ENCODE measurements around the gene GRK5.
"Not testable (repeated sequence)": the region's sequence is repeated elsewhere in the genome, so short reads cannot be mapped to it uniquely, and the experiment has no call there.

The GRK5 gene

DNA sequence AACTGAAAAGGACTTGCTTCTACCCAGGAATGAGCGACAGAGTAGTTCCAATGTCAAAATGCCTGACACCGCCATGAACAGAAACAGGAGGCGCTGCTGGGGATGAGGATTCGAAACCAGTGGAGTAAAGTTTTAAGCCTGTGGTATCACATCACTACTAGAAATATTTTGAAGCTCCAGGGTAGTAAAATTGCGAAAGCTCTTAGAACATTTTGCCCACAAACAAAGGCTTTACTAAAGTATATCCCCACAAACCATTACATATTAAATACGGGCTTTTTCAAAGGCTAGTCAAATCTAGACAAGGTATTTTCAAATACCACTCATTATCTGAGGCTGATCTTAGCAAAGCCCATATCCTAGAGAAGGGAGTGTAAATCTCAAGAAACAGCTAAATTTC, 31.2 kb upstream of the GRK5 start:
- H3K9ac ChIP-seq (ENCODE audit: low read length in 5 of 5) = peak overlapping the region in 1 of 5 donors; percentile 25
- H3K9me3 ChIP-seq (ENCODE audit: control insufficient read depth in 5 of 5, low read length in 5 of 5) = no peaks in the 10 kb centered on the region
- H3K27ac ChIP-seq (ENCODE audit: low read depth, low read length) = no peak overlapping the region
- peaks cover 3 to 32% (median 25%) of the 10 kb centered on the region in 5 donors for H3K4me1 ChIP-seq (ENCODE audit: control insufficient read depth in 5 of 5, insufficient read depth in 5 of 5, low read length in 5 of 5)
- H3K36me3 ChIP-seq (ENCODE audit: control insufficient read depth in 5 of 5, insufficient read depth in 5 of 5, low read length in 5 of 5) = peaks cover 13 to 42% (median 28%) of the 10 kb centered on the region in 5 donors
- no peaks in the 10 kb centered on the region for H3K27me3 ChIP-seq (ENCODE audit: control insufficient read depth in 5 of 5, insufficient read depth in 4 of 5, low read length in 5 of 5)
- no peak overlapping the region for H3K4me3 ChIP-seq (ENCODE audit: low read depth in 1 of 5, low read length in 5 of 5)

DNA sequence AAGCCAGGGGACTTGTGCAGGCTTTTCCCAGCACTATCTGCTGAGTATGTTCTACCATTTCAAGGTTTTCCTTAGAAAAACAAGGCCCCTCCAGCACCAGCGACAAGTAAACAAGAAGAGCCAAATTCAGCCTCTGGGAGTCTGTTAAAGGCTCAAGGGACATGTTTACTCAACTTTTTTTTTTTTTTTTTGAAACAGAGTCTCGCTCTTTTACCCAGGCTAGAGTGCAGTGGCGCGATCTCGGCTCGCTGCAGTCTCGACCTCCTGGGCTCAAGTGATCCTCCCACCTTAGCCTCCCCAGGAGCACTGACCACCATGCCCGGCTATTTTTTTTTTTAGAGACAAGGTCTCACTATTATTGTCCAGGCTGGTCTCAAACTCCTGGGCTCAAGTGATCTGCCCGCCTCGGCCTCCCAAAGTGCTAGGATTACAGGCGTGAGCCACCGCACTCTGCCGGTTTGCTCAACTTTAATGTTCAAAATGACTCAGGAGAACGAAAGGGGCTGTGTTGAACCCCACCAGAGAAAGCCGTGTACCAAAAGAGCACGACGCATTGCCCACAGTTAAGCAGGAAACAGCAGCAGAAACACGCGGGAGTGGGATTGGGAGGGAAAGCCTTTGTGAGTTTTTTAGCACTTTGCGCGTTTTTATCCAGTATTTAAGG, 29.5 kb upstream of the GRK5 start:
- Histone ChIP-seq H3K4me3 (ENCODE audit: low read depth in 1 of 5, low read length in 5 of 5) (peak overlapping the region; percentile 82 to 99 (median 98)), H3K4me1 (ENCODE audit: control insufficient read depth in 5 of 5, insufficient read depth in 5 of 5, low read length in 5 of 5) (peaks cover 3 to 27% (median 23%) of the 10 kb centered on the region in 5 donors), H3K36me3 (ENCODE audit: control insufficient read depth in 5 of 5, insufficient read depth in 5 of 5, low read length in 5 of 5) (peaks cover 5 to 27% (median 14%) of the 10 kb centered on the region in 5 donors), H3K27me3 (ENCODE audit: control insufficient read depth in 5 of 5, insufficient read depth in 4 of 5, low read length in 5 of 5) (no peaks in the 10 kb centered on the region), H3K9me3 (ENCODE audit: control insufficient read depth in 5 of 5, low read length in 5 of 5) (no peaks in the 10 kb centered on the region), H3K9ac (ENCODE audit: low read length in 5 of 5) (peak overlapping the region; percentile 52 to 87 (median 82)), H3K27ac (ENCODE audit: low read depth, low read length) (peak overlapping the region; percentile 47)

DNA sequence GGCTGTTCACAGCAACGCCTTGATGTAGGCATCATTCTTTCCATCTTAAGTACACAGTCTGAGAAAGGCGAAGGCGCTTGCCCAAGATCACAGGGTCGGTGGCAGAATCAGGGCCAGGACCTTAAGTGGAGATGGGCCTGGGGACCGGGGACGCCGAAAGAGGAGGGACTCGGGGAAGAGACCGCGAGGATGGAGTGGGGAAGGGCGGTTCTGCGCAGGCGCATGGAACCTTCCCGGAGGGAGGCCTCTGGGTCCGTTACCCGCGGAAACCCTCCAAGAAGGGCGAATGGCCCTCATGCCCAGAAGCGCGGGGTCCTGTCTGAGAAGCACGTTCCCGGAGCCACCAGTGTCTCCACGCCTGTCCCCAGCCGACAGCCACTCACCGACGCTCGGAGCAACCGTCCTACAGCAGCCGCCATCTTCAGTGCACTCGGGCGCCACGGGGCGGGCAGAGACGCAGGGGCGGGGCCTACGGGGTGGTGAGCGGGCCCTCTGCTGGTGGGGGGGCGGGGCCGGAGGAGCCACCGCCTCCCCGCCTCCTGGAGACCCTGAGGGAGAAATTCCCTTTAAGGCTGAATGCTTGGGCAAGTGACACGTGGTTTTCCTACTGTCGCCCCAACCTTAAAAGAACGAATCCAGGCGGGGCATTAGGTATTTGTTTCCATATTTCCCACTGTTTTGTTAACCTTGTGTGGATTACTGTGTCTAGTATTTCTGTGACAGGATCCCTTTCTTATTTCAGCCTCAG, 28.8 kb upstream of the GRK5 start, which contains the start of gene PRDX3:
PRDX3 (minus strand) TSS at position 441 of the 748 bp plus-strand sequence; CDS start at position 419, 22 bp downstream.
- H3K27ac ChIP-seq (ENCODE audit: low read depth, low read length) = peak within 1 kb of the TSS; percentile 47
- peaks cover 3 to 27% (median 23%) of the 10 kb centered on the region in 5 donors for H3K4me1 ChIP-seq (ENCODE audit: control insufficient read depth in 5 of 5, insufficient read depth in 5 of 5, low read length in 5 of 5)

DNA sequence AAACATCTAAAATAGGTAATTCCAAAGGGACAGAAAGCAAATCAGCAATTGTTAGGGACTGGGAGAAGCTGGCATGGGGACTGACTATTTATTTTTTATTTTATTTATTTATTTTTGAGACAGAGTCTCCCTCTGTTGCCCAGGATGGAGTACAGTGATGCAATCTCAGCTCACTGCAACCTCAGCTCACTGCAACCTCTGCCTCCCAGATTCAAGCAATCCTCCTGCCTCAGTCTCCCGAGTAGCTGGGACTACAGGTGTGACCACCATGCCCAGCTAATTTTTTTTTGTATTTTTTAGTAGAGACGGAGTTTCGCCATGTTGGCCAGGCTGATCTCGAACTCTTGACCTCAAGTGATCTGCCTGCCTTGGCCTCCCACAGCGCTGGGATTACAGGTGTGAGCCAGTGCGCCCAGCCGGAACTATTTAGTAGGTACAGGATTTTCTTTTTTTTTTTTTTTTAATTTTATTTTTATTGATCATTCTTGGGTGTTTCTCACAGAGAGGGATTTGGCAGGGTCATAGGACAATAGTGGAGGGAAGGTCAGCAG, 26.4 kb upstream of the GRK5 start:
- not testable (repeated sequence) for H3K27ac ChIP-seq (ENCODE audit: low read depth, low read length); H3K9ac ChIP-seq (ENCODE audit: low read length in 5 of 5); H3K36me3 ChIP-seq (ENCODE audit: control insufficient read depth in 5 of 5, insufficient read depth in 5 of 5, low read length in 5 of 5); H3K4me3 ChIP-seq (ENCODE audit: low read depth in 1 of 5, low read length in 5 of 5); H3K9me3 ChIP-seq (ENCODE audit: control insufficient read depth in 5 of 5, low read length in 5 of 5); H3K27me3 ChIP-seq (ENCODE audit: control insufficient read depth in 5 of 5, insufficient read depth in 4 of 5, low read length in 5 of 5)
- H3K4me1 ChIP-seq (ENCODE audit: control insufficient read depth in 5 of 5, insufficient read depth in 5 of 5, low read length in 5 of 5) = peaks cover 3 to 27% (median 23%) of the 10 kb centered on the region in 5 donors

More for the DNA sequence above, 28.8 kb upstream of the GRK5 start, which contains the start of gene PRDX3:
- peak within 1 kb of the TSS; percentile 82 to 99 (median 98) for H3K4me3 ChIP-seq (ENCODE audit: low read depth in 1 of 5, low read length in 5 of 5)
- peaks cover 5 to 26% (median 12%) of the 10 kb centered on the region in 5 donors for H3K36me3 ChIP-seq (ENCODE audit: control insufficient read depth in 5 of 5, insufficient read depth in 5 of 5, low read length in 5 of 5)
- no peaks in the 10 kb centered on the region for H3K9me3 ChIP-seq (ENCODE audit: control insufficient read depth in 5 of 5, low read length in 5 of 5)
- peak within 1 kb of the TSS; percentile 52 to 87 (median 82) for H3K9ac ChIP-seq (ENCODE audit: low read length in 5 of 5)
- no peaks in the 10 kb centered on the region for H3K27me3 ChIP-seq (ENCODE audit: control insufficient read depth in 5 of 5, insufficient read depth in 4 of 5, low read length in 5 of 5)

DNA sequence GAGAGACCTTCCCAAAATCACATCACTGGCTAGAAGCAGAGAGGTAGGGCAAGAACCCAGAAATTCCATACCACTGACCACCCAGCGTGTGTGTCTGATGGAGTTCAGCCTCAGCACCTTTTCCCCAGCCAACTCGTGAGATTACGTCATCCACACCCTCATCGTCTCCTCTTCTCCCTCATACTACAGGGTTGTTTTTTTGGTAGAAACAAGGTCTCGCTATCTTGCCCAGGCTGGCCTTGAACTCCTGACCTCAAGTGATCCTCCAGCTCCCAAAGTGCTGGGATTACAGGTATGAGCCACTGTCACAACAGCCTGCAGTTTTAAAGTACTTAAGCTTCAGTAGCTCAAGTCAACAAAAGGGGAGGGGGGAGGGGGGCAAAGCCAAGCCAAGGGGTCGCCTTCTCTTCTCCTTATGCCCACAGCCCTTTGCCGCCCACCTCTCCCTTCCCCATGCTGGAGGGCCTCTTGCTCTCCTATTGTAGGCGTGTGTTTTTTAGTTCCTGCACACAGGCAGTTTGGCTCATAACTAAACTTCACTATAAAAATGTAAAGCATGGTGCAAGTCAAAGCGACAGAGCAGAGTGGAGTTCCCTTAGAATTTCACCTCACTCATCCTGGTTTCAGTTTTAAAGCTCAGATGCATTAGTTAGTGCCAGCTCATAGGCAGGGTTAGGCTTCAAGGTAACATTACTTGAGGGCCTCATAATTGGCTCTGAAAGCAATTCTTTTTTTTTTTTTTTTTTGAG, 23.5 kb upstream of the GRK5 start:
- Histone ChIP-seq H3K4me3 (ENCODE audit: low read depth in 1 of 5, low read length in 5 of 5) (no peak overlapping the region), H3K9me3 (ENCODE audit: control insufficient read depth in 5 of 5, low read length in 5 of 5) (no peaks in the 10 kb centered on the region), H3K27me3 (ENCODE audit: control insufficient read depth in 5 of 5, insufficient read depth in 4 of 5, low read length in 5 of 5) (no peaks in the 10 kb centered on the region), H3K4me1 (ENCODE audit: control insufficient read depth in 5 of 5, insufficient read depth in 5 of 5, low read length in 5 of 5) (peaks cover 0 to 4% (median 4%) of the 10 kb centered on the region in 5 donors), H3K36me3 (ENCODE audit: control insufficient read depth in 5 of 5, insufficient read depth in 5 of 5, low read length in 5 of 5) (no peaks in the 10 kb centered on the region), H3K9ac (ENCODE audit: low read length in 5 of 5) (no peak overlapping the region), H3K27ac (ENCODE audit: low read depth, low read length) (no peak overlapping the region)

DNA sequence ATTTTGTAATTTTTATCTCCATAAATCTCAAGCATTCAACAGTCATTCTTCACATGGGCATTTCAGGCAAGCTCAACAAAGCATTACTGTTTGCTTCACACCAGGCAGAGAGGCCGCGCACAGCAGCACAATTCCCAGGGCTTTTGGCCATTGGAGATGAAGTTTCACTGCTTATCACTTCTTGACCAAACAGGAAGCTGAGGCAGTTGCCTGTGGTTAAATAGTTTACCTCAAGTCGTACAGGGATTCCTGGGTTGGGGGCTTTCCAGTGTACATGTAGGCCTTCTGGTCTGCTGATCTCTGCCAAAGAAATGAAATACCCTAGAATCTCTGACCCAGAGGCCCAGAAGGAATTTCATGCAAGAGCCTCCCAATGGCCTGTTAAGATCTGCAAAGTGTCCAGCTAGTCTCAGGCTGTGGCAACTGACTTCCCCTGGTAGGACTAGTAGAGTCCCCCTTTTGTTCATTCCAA, 17.5 kb upstream of the GRK5 start:
- H3K27ac ChIP-seq (ENCODE audit: low read depth, low read length) = no peak overlapping the region
- H3K4me3 ChIP-seq (ENCODE audit: low read depth in 1 of 5, low read length in 5 of 5) = no peak overlapping the region
- H3K4me1 ChIP-seq (ENCODE audit: control insufficient read depth in 5 of 5, insufficient read depth in 5 of 5, low read length in 5 of 5) = peaks cover 0 to 7% (median 0%) of the 10 kb centered on the region in 5 donors
- no peak overlapping the region for H3K9ac ChIP-seq (ENCODE audit: low read length in 5 of 5)
- no peaks in the 10 kb centered on the region for H3K9me3 ChIP-seq (ENCODE audit: control insufficient read depth in 5 of 5, low read length in 5 of 5)
- no peaks in the 10 kb centered on the region for H3K36me3 ChIP-seq (ENCODE audit: control insufficient read depth in 5 of 5, insufficient read depth in 5 of 5, low read length in 5 of 5)
- no peaks in the 10 kb centered on the region for H3K27me3 ChIP-seq (ENCODE audit: control insufficient read depth in 5 of 5, insufficient read depth in 4 of 5, low read length in 5 of 5)

DNA sequence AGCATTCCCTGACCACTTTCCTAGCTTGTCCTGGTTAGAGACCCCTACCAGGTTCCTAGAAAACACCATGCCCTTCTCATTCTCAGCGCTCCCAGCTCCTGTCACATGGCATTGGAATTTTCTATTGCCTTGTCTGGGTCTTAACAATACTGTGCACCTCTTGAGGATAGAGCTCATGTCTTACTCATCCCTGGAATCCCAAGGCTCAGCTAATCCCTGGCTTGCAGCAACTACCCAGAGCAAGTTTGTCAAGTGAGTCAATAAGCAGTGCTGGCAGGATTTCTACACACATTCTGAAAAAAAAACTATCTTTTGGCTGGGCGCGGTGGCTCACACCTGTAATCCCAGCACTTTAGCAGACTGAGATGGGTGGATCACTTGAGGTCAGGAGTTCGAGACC, 17.0 kb upstream of the GRK5 start:
- no peaks in the 10 kb centered on the region for H3K9me3 ChIP-seq (ENCODE audit: control insufficient read depth in 5 of 5, low read length in 5 of 5)
- H3K9ac ChIP-seq (ENCODE audit: low read length in 5 of 5) = no peak overlapping the region
- H3K27ac ChIP-seq (ENCODE audit: low read depth, low read length) = no peak overlapping the region
- H3K36me3 ChIP-seq (ENCODE audit: control insufficient read depth in 5 of 5, insufficient read depth in 5 of 5, low read length in 5 of 5) = no peaks in the 10 kb centered on the region
- no peak overlapping the region for H3K4me3 ChIP-seq (ENCODE audit: low read depth in 1 of 5, low read length in 5 of 5)
- peaks cover 0 to 2% (median 0%) of the 10 kb centered on the region in 5 donors for H3K27me3 ChIP-seq (ENCODE audit: control insufficient read depth in 5 of 5, insufficient read depth in 4 of 5, low read length in 5 of 5)
- peaks cover 0 to 7% (median 0%) of the 10 kb centered on the region in 5 donors for H3K4me1 ChIP-seq (ENCODE audit: control insufficient read depth in 5 of 5, insufficient read depth in 5 of 5, low read length in 5 of 5)

DNA sequence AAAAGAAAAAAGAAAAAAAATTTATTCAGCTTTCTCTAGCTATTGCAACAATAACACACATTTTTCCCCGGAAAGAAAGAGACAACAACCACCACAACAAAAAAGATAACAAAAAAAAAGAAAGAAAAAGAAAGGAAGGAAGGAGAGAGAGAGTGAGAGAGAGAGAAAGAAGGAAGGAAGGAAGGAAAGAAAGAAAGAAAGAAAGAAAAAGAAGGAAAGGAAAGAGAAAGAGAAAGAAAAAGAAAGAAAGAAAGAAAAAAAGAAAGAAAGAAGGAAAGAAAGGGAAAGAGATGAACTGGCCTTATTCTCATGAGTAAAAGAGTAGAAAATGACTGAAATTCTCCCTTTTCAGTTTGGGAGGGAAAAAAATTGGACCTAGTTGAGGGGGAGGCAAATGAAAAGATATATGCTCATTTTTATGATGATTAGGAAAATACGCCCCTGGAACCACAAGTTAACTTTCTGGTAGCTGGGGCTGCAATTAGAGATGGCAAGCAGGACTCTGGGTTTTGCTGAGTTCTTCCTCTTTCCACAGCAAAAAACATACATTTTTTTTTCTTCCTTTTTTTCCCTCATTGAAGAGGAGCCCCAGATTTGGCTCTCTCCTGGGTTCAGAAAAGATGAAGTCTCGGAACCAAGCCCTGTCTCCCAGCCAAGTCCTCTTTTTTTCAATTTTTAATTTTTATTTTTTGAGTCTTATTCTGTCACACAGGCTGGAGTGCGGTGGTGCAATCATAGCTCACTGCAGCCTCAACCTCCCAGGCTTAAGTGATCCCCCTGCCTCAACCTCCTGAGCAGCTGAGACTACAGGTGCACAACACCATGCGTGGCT, 16.2 kb upstream of the GRK5 start:
- peaks cover 0 to 2% (median 0%) of the 10 kb centered on the region in 5 donors for H3K27me3 ChIP-seq (ENCODE audit: control insufficient read depth in 5 of 5, insufficient read depth in 4 of 5, low read length in 5 of 5)
- H3K9me3 ChIP-seq (ENCODE audit: control insufficient read depth in 5 of 5, low read length in 5 of 5) = no peaks in the 10 kb centered on the region
- H3K36me3 ChIP-seq (ENCODE audit: control insufficient read depth in 5 of 5, insufficient read depth in 5 of 5, low read length in 5 of 5) = no peaks in the 10 kb centered on the region
- no peak overlapping the region for H3K4me3 ChIP-seq (ENCODE audit: low read depth in 1 of 5, low read length in 5 of 5)
- no peak overlapping the region for H3K27ac ChIP-seq (ENCODE audit: low read depth, low read length)
- H3K9ac ChIP-seq (ENCODE audit: low read length in 5 of 5) = no peak overlapping the region
- peaks cover 0 to 7% (median 0%) of the 10 kb centered on the region in 5 donors for H3K4me1 ChIP-seq (ENCODE audit: control insufficient read depth in 5 of 5, insufficient read depth in 5 of 5, low read length in 5 of 5)

DNA sequence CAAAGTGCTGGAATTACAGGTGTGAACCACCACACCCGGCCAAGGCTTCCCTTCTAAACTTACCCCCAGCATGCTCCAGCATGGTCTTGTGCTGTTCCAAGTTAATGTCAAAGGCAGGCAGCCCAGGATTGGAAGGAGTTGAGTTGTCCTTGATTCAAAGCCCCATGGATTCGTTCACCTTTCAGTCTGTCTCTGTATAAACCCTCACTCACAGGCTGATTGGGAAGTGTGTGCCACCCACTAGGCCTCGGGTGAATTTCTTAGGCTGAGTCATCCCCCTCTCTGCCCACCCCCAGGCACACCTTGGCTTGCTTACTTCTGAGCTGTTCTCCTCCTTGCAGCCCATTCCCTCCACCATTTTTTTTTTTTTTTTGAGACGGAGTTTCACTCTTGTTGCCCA, 15.5 kb upstream of the GRK5 start:
- Histone ChIP-seq H3K4me1 (ENCODE audit: control insufficient read depth in 5 of 5, insufficient read depth in 5 of 5, low read length in 5 of 5) (peaks cover 0 to 7% (median 0%) of the 10 kb centered on the region in 5 donors), H3K9me3 (ENCODE audit: control insufficient read depth in 5 of 5, low read length in 5 of 5) (no peaks in the 10 kb centered on the region), H3K9ac (ENCODE audit: low read length in 5 of 5) (no peak overlapping the region), H3K27me3 (ENCODE audit: control insufficient read depth in 5 of 5, insufficient read depth in 4 of 5, low read length in 5 of 5) (peaks cover 0 to 2% (median 0%) of the 10 kb centered on the region in 5 donors), H3K36me3 (ENCODE audit: control insufficient read depth in 5 of 5, insufficient read depth in 5 of 5, low read length in 5 of 5) (no peaks in the 10 kb centered on the region), H3K4me3 (ENCODE audit: low read depth in 1 of 5, low read length in 5 of 5) (no peak overlapping the region), H3K27ac (ENCODE audit: low read depth, low read length) (no peak overlapping the region)
